ENCODE measurements around the gene AIRE.
"Not testable (repeated sequence)": the region's sequence is repeated elsewhere in the genome, so short reads cannot be mapped to it uniquely, and the experiment has no call there.

The AIRE gene

DNA sequence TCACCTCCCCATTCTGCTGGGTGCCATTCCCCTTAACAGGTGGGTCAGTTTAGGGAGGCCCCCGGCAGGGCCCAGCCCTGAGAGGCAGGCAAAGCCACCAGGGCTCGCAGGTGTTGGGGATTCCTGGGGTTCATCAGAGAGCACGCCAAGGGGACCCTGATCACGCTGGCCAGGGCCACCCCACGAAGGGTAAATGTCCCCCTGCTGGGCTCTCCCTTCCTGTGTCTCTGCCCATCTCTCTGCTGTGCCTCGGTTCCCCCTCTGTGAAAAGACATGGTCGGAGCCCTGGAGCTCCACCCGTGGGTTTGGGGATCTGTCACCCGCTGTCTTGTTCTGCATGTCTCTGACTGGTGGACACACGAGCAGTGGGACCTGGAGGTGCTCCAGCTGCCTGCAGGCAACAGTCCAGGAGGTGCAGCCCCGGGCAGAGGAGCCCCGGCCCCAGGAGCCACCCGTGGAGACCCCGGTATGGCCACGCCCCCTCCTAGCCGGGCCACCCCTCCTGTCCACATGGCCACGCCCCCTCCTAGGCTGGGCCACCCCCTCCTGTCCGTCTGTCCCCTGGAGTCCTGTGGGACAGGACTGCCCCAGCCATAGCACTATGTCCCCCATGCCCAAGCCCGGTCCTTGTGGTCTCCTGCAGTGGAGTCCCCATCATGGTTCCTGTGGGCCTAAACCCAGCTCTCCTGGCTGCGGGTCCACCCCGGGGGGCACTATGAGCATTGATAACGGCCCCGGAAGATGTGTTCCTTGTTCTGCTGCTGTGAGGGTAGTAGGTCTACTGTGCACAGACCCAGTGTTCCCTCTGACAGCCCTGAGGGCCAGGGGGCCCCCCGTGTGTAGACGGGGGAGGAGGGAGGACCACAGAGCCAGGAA, 6.5 kb downstream of the AIRE start:
- DNase-seq (ENCODE audit: low read depth in 2 of 2) = no peak

DNA sequence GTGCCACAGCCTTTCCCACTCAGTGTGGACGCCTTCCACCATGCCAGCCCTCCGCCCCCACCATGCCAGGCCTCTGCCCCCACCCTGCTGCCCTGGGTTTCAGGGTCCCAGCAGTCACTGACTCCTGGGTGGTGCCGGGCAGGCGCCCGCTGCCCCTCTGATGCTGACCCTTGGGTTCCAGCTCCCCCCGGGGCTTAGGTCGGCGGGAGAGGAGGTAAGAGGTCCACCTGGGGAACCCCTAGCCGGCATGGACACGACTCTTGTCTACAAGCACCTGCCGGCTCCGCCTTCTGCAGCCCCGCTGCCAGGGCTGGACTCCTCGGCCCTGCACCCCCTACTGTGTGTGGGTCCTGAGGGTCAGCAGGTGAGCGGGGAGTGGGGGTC, 7.1 kb downstream of the AIRE start:
- DNase-seq (ENCODE audit: low read depth in 2 of 2) = no peak

DNA sequence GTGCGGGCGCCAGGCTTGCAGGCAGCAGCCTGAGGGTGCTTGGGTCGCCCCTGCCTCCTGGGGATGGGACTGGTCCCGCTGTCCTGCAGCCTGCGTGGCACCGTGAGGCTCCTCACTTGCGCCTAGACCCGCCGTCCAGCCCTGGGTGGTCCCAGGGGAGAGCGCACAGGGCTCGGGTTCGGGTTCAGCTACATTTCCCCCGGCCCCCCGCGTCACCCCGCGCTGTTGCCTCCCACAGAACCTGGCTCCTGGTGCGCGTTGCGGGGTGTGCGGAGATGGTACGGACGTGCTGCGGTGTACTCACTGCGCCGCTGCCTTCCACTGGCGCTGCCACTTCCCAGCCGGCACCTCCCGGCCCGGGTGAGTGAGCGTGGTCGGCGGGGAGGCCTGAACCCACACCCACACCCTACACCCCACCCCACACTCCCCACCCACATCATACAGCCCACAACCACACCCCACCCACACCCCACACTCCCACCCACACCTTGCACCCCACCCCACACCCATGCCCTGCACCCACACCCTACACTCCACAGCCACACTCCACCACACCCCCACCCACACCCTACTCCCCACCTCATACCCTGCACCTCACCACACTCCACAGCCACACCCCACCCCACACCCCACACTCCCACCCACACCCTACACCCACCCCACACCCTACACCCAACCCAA, 8.0 kb downstream of the AIRE start:
- DNase-seq (ENCODE audit: low read depth in 2 of 2) = peak; percentile 30 to 39

DNA sequence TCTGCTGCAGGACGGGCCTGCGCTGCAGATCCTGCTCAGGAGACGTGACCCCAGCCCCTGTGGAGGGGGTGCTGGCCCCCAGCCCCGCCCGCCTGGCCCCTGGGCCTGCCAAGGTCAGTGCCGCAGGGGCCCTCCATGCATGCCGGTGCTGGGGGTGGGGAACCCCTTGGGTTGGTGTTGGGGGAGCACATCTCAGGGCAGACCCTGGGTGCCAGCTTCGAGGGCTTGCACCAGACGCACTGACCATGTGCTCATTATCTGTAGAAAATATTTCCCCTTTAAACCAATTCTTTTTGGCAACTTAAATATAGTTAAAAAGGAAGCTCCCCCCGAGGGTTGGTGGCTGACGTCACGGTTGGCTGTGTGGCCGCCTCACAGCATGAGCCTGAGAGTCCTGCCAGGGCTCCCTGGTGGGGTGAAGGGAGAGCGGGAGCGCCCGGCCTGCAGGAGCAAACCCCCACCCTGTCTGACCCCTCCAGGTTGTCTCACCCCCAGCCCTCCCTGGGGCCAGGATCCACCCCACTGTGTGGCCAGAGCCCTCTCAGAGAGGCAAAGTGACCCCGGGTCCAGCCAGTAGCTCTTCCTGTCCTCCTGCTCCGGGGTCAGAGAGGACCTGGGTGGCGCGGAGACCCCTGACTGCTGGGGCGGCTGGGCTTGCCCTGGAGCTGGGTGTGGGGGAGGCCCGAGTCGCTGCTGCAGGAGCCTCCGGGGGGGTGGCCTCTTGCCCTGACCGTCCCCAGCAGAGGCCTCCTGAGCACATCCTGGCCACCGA, 8.9 kb downstream of the AIRE start:
- no peak for DNase-seq (ENCODE audit: low read depth in 2 of 2)

DNA sequence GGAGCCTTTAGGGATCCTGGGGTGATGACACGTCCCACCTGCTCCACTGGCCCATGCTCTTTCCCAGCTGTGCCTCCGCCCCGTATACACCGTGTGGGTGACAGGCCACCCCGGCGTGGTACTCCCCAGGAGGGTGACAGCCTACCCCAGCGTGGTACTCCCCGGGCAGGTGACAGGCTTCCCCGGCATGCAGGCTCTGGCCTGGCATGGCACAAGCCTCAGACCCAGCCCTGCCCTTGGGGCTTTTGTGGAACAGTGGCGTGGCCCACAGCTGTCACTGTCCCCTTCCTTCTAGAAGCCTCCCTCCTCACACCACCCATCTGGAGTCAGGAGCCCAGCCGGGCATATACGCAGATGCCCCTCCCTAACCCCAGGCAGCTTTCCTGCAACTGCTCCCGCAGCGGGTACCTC, 9.5 kb downstream of the AIRE start:
- no peak for DNase-seq (ENCODE audit: low read depth in 2 of 2)

DNA sequence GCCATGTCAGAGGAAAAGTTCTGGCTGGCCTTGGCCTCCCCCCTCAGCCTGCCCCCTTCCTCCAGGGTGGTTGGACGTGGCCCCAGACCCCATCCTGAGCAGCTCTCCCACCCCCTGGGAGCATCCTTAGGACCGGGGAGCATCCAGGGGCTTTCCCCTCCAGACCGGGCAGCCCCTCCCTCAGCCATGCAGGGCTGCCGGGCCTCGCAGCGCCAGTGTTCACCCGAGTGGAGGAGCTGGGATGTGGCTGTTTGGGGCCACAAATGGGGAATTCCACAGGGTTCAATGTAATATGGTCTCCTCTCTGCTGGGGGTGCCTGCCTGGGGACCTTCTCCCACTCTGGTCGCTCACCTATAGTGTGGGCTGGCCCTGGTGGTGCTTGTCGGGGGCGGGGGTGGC, 10.0 kb downstream of the AIRE start:
- DNase-seq (ENCODE audit: low read depth in 2 of 2) = no peak

DNA sequence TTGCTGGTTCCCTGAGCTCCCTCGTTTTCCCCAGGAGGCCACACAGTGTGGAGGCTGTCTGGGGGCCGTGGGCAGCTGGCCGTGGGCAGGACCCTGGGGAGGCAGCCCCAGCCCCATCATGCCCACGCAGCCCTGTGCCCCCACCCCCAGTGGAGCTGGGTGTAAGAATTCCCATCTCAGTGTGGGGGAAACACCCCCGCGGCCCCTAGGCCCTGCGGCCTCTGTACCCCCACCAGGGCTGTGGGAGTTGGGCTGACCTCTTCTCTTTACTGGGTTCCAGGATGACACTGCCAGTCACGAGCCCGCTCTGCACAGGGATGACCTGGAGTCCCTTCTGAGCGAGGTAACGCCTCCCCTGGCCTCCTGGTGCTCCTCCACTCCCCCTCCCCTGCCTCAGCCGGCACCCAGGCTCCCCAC, 10.4 kb downstream of the AIRE start:
- DNase-seq (ENCODE audit: low read depth in 2 of 2) = no peak

DNA sequence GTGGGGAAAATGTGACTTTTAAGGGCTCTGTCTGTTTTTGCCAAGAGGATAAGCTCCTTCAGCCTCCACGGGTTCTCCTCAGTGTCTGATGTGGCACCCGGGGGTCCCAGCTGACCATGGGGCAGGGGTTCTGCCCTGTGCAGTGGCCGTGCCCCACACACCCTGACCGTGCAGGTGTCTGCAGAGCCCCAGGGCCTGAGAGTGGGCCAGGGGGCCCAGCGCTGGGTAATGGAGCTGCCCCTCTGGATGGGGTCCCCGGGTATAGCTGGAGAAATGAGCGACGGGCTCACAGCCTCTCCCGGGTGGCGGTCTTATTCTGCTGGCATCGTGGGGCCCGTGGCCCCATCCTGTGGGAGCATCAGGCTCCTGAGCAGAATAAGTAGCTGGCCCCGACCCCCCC, 11.2 kb downstream of the AIRE start:
- DNase-seq (ENCODE audit: low read depth in 2 of 2) = no peak

DNA sequence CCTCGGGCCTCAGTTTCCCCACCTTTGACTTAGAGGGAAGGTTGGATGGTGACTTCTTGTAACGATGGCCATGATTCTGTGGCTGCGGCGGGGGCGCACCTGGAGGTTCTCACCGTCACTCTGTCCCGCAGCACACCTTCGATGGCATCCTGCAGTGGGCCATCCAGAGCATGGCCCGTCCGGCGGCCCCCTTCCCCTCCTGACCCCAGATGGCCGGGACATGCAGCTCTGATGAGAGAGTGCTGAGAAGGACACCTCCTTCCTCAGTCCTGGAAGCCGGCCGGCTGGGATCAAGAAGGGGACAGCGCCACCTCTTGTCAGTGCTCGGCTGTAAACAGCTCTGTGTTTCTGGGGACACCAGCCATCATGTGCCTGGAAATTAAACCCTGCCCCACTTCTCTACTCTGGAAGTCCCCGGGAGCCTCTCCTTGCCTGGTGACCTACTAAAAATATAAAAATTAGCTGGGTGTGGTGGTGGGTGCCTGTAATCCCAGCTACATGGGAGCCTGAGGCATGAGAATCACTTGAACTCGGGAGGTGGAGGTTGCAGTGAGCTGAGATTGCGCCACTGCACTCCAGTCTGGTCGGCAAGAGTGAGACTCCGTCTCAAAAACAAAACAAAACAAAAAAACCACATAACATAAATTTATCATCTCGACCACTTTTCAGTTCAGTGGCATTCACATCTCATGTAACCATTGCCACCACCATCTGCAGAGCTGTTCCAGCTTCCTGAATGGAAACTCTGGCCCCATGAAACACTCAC, 12.0 kb downstream of the AIRE start:
- DNase-seq (ENCODE audit: low read depth in 2 of 2) = peak; percentile 46 to 53

DNA sequence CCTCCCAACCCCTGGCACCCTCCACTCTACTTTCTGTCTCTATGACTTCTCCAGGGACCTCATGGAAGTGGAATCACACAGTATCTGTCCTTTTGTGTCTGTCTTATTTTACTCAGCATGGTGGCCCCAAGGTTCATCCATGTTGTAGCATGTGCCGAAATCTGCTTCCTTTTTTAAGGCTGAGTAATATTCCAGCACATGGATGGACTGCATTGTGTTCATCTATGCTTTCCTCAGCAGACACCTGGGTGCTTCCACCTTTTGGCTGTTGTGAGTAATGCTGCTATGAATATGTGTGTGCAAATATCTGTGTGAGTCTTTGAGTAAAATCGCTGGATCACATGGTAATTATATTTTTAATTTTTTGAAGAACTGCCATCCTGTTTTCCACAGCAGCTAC, 12.6 kb downstream of the AIRE start:
- no peak for DNase-seq (ENCODE audit: low read depth in 2 of 2)

DNA sequence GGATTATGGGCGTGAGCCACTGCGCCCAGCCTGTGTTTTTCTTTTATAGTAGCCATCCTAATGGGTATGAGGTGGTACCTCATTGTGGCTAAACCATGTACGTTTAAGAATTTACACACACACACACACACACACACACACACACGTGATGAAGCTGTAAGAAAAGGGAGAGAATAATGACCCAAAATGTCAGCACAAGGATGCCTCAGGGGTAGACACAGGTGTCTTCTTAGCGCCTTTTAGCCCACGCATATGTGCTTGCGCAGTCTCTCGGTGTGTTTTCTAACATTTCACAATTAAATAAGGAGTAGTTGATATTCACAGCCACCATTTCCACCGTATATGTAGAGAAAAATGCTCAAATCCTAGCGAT, 13.4 kb downstream of the AIRE start:
- no peak for DNase-seq (ENCODE audit: low read depth in 2 of 2)

DNA sequence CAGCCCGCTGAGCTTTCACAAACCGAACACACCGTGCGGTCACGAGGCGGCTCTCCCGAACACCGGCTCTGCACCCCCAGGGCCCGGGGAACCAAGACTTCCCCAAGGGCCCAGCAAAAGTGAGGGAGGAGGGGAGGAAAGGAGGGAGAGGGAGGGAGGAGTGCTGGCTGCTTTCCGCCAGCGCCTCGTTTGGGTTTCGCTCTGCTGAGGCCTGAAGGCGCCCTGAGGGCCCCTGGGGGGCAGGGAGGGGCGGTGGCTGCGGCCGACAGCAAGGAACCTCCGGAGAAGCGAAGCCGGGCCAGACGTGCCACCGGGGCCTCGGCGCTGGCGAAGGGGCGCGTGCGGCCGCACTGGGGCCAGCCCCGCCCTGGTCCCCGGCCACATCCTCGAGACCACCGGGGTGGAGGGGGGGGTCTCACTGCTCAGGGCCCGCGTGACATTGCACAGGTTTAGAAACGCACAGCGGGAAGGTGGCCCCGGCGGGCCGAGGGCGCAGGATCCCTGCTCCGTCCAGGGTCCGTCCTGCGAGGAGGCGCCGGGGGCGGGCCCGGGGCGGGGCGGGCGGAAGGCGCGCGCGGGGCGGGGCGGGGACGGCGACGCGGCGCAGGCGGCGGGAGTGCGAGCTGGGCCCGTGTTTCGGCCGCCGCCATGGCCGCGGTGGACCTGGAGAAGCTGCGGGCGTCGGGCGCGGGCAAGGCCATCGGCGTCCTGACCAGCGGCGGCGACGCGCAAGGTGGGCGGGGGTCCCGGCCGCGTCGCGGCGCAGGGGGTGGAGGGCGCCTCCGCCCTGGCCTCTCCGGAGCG, 14.0 kb downstream of the AIRE start, which contains the start of gene PFKL:
Gene PFKL (plus strand): TSS at position 596 of the 804 bp plus-strand sequence. CDS start 53 bp downstream, at position 649.
- DNase-seq (ENCODE audit: low read depth in 2 of 2) = peak in 1 of 2 donors; percentile 40

DNA sequence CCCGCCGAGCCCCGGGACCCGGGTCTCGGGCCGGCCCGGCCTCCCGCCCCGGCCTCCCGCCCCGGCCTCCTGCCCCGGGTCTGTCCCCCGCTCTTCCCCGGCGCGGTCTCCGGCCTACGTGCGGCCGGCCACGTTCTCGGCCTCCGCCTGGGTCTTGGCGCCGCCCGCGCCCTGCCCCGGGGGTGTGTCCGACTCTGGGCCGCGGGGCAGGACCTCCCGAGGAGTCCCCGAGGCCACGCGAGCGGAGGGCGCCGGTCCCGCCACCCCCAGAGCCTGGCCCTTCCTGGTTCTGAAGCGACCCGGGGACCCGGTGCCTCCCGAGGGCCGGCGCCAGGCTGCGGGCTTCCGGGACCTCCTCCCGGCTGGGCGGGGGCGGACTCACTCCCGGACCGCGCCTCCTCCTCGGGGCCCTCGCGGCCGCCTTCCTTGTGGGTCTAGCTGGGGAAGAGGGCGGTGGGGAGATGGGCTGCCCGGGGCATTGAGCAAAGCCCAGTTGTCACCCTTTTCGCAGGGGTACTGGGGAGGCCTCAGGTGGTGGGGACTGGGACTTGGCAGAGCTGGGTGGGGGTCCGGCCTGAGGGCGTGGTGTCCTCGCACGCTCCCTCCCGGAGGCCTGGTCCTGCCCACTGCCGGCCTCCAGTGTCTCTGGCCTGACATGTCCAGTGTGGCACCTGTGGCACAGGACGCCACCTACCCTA, 14.7 kb downstream of the AIRE start:
- DNase-seq (ENCODE audit: low read depth in 2 of 2) = peak in 1 of 2 donors; percentile 50

DNA sequence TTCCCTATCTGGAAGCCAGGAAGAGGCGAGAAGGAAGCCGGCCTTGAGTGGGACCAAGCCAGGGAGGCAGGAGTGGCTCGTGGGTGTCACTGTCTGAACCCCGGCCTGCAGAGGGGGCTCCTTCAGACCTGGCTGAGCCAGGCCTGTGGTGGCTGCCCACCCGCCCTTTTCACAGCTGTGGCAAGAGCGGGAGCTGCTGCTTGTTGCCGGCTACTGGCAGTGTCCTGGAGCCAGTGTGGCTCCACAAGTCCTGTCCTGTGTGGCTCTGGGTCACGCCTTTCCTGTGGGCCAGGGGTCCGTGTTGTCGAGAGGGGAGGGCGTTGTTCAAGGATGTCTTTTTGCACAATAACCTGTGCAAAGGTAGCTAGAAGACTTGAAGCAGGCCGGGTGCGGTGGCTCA, 15.5 kb downstream of the AIRE start:
- no peak for DNase-seq (ENCODE audit: low read depth in 2 of 2)

DNA sequence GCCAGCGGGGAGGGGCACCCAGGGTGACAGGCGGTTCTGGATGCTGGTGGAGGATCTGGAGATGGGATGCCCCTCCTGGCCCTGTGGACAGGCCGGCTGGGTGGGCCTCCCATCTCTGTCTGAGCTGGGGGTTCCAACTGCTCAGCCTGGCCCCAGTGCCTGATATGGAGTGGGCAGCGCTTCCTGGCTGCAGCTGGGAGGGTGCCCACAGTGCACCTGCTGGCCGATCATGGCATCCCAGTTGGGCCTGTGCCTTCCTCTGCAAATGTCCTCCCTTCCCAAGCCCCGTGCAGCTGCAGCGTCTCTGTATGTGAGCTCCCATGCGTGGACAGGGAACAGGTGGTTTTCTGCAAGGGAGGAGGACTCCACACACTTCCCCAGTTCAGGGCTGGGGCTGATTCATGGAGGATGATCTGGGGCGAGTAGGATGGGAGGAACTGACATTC, 16.3 kb downstream of the AIRE start:
- DNase-seq (ENCODE audit: low read depth in 2 of 2) = no peak

DNA sequence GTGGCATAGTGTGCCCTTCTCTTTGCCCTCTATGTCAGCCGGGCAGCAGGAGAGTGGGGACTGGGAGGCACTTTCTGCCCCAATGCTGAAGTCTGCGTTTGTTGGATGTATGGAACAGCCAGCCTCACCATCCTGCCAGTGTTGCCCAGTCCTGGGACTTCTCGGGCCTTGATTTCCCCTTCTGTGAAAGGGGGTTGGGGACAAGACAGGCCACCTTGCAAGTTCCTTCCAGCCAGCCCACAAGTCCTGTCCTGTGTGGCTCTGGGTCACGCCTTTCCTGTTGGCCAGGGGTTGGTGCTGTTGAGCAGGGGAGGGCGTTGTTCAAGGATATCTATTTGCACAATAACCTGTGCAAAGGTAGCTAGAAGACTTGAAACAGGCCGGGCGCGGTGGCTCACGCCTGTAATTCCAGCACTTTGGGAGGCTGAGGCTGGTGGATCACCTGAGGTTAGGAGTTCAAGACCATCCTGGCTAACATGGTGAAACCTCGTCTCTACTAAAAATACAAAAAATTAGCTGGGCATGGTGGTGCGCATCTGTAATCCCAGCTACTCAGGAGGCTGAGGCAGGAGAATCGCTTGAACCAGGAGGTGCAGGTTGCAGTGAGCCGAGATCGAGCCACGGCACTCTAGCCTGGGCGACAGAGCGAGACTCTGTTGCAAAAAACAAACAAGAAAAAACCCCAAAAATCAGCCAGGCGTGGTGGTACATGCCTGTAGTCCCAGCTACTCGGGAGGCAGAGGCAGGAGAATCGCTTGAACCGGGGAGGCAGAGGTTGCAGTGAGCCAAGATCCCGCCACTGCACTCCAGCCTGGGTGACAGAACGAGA, 17.1 kb downstream of the AIRE start:
- DNase-seq (ENCODE audit: low read depth in 2 of 2) = not testable (repeated sequence)

DNA sequence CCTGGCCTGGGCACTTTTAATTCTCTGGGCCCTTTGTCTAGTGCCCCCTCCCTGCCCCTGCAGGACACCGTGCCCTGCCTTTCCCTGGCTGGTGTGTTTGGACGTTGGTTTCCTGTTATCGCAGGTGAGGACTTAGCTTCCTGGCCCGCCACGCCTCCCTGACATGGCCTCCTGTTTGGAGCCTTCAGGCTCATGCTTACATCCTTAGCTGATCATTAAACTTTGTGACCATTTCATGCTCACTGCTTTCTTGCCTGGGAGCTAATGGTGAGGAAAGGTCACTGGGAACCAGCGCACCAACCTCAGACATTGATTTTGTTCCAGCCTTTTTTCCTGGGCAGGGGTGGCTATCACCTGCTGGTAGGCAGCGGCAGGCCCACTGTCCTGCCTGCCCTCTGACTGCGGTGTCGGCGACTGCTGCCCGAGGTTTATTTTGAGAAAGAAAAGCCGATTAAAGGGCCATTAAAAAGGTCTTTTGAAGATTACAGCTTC, 17.9 kb downstream of the AIRE start:
- no peak for DNase-seq (ENCODE audit: low read depth in 2 of 2)

DNA sequence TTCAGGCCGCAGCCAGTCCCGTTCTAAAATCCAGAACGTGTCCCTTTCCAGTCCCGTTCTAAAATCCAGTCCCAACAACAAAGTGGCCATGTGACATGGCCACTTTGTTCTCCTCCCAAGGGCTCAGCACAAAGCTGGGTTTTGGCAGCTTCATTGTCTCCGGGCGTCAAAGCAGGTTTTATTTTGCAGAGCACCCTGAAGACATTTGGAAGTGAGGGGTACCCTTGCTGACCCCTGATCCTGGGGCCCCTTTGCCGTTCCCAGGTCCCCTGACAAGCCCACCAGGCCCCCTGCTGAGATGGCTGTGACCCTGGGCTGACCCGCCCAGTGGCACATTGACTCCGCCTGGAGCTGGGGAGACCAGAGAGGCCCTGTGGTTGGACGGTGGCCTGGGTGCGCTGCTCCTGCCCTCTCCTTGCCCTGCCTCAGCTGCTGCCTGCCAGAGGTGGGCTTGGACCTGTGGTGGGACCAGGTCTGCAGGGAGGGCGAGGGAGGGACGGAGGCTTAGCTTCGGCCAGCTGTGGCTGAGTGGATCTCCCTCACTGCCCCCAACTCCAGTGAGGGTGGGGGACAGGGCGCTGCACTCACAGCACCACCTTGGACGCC, 18.4 kb downstream of the AIRE start:
- no peak for DNase-seq (ENCODE audit: low read depth in 2 of 2)

DNA sequence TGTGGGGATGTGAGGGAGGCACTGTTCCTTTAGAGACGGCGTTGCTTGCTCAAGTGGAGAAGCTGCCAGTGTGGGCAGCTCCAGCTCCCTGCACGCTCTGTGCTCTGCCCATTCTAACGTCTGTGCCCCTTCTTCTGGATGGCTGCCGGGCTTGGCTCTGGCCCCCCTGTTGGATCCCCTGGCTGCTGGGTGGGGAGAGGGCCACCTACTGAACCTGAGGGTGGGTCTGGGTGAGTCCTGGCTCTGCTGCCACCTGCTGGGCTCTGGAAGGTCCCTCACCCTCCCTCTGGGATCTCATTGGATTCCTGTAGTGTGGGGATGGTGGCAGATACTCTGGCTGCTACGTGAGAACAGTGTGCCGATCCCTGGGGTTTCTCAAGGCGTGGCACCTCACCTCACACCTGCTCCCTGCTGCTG, 19.2 kb downstream of the AIRE start:
- no peak for DNase-seq (ENCODE audit: low read depth in 2 of 2)

Data from stimulated activated CD8-positive, alpha-beta memory T cell treated with anti-CD3 and anti-CD28 coated beads, Interleukin-7, amount 100 ng/mL, for 4 hours (primary cell).